Suprapubic skin (tissue), 4 donors: ENCODE measurements around the gene CSTF3.

Source experiments
- EP300 ChIP-seq: sonication (generic); formaldehyde crosslinking; IDR thresholded peaks from one replicate; pipeline ENCODE4 v1.6.1; 2017; ENCODE audit warnings: antibody characterized with exemption
- POLR2A ChIP-seq, 2 donors: fragments of 450-650 bp; IDR thresholded peaks; one replicate each; pipeline ENCODE4 v1.6.1; 2017; ENCODE audit warnings: antibody characterized with exemption in 2 of 2, mild to moderate bottlenecking in 2 of 2, moderate library complexity in 2 of 2
- POLR2AphosphoS5 ChIP-seq, 3 donors: sonication (generic); formaldehyde crosslinking; IDR thresholded peaks; one replicate each; pipeline ENCODE4 v1.6.1; 2017; ENCODE audit warnings: antibody characterized with exemption in 3 of 3
- TF ChIP-seq, protein P1 (sequence below), 2 donors: fragments of 200-600 bp in 1 of 2; fragments of 450-650 bp in 1 of 2; sonication (generic) in 1 of 2; IDR thresholded peaks; one replicate each; pipeline ENCODE4 v1.5.1; 2016 to 2019; ENCODE audit warnings: antibody characterized with exemption in 2 of 2, mild to moderate bottlenecking in 1 of 2, moderate library complexity in 1 of 2

DNA sequence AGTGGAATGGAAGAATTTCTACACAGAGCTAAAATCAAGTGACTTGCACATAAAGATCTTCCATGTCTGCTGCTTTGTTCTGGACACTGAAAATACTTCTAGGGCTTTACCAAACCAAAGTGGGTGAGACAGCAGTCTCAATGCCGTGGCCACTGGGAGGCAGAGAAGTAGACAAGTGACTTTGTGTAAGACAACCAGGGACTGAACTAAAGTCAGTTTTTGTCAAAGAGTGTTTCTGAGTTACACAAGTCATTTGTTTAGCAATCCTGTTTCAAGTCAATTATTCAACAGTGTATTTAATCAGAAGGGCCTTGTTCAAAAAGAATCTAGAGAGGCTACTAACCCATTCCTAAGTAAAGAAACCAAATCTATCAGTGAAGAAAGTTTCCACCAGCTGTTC lies 75.3 kb downstream of the CSTF3 start:
- TF ChIP-seq POLR2AphosphoS5 (IDR thresholded peaks at IDR 0.05) = no peak
- TF ChIP-seq, protein P1, sequence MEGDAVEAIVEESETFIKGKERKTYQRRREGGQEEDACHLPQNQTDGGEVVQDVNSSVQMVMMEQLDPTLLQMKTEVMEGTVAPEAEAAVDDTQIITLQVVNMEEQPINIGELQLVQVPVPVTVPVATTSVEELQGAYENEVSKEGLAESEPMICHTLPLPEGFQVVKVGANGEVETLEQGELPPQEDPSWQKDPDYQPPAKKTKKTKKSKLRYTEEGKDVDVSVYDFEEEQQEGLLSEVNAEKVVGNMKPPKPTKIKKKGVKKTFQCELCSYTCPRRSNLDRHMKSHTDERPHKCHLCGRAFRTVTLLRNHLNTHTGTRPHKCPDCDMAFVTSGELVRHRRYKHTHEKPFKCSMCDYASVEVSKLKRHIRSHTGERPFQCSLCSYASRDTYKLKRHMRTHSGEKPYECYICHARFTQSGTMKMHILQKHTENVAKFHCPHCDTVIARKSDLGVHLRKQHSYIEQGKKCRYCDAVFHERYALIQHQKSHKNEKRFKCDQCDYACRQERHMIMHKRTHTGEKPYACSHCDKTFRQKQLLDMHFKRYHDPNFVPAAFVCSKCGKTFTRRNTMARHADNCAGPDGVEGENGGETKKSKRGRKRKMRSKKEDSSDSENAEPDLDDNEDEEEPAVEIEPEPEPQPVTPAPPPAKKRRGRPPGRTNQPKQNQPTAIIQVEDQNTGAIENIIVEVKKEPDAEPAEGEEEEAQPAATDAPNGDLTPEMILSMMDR (IDR thresholded peaks at IDR 0.05) = no peak
- no peak for TF ChIP-seq POLR2A (IDR thresholded peaks at IDR 0.05)
- no peak for TF ChIP-seq EP300
